ENCODE results near the gene RNU1-2.
"Not testable (repeated sequence)": the region's sequence is repeated elsewhere in the genome, so short reads cannot be mapped to it uniquely, and the experiment has no call there.

Gene RNU1-2

DNA sequence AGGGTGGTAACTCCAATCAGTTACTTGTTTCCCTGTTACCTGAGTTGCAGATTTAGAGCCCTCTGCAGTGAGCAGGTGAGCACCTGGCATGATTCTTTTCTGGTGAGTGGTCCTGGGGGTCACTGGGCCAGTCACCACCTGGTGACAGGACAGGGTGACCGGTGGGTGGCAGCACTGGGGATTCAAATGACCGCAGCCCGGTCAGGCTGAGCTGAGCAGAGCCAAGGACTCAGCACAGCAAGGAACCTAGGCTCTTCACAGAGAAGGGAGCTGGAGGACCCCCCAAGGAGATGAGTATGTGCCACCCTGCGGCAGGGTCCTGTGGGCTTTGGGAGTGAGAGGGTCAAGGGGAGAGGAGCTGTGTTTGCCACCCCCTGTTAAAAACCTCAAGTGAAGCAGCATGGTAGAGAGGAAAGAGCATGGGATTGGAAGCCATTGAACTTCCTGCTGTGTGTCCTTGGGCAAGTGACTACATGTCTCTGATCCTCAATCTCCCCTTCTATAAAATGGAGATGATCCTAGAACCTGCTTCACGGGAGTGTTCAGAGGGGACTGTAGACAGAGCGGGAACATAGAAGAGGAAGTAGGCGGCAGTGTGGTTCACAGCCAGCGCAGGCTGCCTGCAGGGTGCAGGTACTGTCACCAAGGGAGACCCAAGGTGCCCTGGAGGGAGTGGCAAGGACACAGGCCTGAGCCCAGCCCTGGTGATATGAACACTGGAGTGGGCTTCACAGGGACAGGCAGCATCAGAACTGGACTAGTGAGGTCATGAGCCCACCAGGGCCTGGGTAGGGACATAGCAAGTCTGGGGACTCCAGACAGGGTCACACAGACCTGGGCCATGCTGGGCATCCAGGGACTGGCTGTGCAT lies 16.3 kb downstream of the RNU1-2 start:
- DNase-seq = not testable (repeated sequence)

DNA sequence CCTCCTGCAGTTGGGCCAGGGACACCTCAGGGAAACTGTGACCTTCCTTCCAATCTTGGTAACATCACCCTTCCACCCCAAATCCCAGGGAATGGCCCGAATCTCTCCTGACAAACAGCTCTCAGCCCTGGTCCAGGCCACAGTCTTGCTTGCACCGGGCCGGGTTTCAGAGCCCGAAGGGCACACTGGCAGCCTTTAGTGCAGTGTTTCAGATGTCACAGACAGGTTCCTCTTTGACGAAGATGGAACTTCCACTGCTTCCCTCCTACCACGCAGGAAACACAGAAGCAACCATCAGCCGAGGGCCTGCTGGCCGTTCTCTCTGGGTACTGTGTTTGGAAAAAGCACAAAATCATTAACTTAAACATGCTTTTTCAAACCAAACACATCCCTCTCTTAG lies 17.0 kb downstream of the RNU1-2 start:
- DNase-seq = not testable (repeated sequence)

DNA sequence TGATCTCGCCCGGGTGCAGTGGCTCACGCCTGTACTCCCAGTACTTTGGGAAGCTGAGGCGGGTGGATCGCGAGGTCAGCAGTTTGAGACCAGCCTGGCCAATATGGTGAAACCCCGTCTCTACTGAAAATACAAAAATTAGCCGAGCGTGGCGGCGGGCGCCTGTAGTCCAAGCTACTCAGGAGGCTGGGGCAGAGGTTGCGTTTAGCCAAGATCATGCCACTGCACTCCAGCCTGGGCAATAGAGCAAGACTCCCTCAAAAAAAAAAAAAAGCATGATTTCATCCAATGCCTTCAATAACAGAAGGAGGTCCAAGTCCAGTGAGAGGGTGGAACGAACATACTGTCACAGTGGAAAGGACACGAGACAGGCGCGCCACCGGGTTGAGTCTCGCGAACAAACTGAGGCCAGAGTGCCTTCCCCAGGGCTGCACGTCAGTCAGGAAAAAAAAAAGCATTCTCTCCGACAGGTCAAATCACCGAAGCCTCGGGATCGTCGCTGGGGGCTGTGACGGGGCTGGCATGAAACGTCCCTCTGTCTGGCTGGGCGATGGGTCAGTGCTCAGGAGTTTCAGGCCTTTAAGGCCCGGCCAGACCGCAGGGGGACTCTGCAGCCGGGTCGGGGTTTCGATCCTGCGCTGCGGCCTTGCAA lies 17.5 kb downstream of the RNU1-2 start:
- DNase-seq = no peak

DNA sequence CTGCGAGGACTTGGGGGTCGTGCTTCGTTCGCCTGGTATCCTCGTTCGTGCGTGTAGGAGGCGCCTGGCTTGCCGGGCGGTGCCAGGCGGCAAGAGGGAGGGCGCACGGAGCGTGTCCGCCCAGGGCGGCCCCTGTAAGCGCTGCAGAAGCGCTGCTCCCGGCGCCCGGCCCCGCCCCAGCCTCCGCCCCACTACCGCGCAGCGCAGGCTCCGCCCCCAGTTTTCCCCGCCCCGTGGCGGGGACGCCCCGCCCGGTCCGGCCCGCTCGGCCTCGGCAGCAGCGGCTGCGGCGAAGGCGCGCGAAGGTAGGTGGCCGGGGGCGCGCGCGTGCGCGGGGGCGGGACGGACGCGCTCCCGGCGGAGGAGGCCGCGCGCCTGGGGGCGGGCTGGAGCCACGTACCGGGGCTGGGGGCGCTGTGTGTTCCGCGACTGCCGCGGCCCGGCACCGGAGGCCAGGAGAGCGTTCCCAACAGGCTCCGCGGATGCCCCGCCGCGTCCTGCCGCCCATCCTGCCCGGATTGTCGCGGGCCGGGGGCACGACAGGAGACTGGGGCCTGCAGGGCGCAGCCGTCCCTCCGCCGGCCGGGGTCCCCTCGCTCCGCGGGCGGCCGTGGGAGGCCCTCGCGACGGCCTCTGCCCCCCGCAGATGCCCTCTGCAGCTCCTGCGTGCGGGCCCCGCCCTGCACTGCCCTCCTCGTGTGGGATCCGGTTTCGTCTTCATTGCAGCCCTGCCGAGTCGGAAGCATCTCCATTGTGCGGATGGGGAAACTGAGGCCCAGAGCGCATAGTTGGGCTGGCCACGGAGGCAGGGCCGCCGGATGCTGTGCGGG lies 18.3 kb downstream of the RNU1-2 start:
- DNase-seq = peak; percentile 62 to 86

DNA sequence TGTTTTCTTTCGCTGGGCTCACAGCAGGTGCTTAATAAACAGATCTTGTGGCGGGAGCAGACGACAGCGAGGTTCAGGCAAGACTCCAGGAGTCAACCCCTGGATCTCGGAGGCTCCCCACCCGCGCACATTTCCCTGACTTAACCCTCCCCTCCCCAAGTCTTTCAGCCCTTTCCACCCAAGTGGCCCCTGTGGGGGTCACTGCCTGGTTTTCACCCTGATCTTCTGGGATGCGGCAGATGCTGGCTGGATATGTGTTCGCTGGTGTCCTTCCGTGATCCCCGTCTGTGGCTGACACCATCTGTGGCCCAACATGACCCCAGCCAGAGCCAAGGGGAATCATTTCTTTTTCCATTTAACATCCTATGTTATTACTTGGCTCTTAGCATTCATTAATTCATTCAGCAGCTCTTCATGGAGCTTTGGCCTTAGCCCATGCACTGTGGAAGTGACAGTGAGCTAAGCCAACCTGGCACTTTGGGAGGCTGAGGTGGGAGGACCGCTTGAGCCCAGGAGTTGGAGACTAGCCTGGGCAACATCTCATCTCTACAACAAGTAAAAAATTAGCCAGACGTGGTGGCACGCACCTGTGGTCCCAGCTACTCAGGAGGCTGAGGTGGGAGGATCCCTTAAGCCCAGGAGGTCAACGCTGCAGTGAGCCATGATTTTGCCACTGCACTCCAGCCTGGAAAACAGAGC lies 19.3 kb downstream of the RNU1-2 start:
- DNase-seq = peak in 1 of 2 experiments; percentile 17

DNA sequence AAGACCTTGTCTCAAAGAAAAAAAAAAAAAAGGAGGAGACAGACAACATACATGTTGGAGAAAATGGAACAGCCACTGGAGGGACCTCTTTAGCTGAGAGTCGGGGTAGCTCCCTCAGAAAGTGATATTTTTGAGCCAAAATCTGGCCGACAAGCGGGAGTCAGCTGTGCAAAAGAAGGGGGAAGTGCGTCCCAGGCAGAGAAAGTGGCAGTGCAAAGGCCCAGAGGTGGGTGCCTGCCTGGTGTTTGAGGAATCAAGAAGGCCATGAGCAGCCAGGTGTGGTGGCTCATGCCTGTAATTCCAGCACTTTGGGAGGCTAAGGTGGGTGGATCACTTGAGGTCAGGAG lies 19.8 kb downstream of the RNU1-2 start:
- no peak for DNase-seq

DNA sequence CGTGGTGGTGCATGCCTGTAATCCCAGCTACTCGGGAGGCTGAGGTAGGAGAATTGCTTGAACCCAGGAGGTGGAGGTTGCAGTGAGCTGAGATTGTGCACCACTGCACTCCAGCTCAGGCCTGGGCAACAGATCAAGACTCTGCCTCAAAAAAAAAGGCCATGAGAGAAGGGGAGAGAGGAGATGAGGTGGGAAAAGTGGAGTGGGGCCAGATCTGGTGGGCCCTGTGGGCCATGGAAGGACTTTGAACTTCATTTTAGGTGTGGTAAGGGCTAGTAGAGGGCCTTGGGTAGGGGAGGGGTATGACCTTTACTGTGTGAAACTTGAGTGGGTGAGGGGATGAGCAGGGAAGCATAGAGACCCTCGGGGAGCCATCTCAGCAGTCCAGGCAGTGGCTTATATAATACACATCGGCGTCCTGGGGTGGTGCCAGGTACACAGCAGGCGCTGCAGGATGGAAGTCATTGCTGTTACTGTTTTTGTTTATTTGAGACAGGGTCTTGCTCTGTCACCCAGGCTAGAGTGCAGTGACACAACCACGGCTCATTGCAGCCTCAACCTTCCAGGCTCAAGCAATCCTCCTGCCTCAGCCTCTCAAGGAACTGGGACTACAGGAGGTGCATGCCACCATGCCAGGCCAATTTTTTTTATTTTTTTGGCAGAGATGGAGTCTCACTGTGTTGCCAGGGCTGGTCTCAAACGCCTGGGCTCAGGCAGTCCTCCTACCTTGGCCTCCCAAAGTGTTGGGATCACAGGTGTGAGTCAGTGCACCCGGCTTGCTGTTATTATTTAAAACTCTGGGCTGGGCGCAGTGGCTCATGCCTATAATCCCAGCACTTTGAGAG lies 20.5 kb downstream of the RNU1-2 start:
- not testable (repeated sequence) for DNase-seq

DNA sequence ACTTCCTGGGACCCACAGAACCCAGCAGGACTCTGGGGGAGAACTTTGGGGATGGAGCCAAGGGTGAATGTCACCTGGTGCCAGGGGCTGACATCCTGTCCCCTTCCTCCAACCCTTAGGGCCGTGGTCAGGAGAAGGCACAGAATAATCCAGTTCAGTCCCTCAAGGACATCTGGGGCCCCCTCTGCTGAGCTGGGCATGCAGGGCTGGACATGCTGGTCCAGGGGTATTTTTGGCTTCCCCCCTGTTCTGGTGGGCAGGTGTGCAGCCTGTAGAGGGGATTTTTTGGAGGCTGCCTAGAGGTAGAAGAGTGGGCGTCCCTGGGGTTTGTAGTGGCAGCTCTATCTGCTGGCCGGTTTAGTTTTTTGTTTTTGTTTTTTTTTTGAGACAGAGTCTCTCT lies 22.6 kb downstream of the RNU1-2 start:
- no peak for DNase-seq

DNA sequence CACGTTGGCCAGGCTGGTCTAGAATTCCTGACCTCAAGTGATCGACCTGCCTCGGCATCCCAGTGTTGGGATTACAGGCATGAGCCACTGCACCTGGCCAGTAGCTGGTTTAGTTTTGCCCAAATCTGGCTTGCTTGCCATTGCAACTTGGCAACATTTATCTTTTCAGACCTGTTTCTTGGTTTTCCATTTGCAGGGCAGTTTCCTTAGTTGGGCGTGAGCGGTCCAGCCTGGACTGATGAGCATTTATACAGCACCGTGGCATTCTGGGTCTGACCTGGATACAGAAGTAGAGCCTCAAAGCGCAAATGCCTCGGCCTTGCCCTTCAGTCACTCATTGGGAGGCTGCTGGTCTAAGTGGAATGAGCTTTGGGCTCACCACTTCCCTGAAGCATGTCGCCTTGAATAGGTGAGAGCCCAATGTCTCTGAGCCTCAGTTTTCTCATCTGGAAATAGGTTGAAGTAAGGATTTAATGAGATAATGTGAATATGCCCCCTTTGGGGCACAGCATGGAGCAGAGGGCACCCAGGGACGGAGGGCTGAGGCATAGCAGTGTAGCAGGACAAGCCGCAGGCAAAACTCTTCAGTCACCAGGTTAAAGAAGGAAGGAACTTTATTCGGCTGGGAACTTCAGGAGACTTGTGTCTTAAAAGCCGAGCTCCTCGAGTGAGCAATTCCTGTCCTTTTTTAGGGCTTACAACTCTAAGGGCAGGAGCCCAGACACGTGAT lies 23.3 kb downstream of the RNU1-2 start:
- DNase-seq = not testable (repeated sequence)

DNA sequence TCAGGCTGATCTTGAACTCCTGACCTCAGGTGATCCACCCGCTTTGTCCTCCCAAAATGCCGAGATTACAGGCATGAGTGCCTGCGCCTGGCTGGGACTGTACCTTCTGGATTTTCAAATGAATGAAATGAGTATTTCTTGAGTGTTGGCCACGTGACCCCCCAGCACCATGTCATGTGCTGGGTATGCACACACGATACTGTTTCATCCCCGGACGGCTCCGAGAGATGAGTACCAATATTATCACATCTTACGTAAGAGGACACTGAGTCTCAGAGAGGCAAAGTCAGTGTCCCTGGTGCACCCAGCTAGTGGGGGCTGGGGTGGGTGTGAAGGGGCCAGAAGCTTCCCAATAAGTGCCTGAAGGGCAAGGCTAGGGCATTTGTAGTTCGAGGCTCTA lies 25.2 kb downstream of the RNU1-2 start:
- no peak for DNase-seq

DNA sequence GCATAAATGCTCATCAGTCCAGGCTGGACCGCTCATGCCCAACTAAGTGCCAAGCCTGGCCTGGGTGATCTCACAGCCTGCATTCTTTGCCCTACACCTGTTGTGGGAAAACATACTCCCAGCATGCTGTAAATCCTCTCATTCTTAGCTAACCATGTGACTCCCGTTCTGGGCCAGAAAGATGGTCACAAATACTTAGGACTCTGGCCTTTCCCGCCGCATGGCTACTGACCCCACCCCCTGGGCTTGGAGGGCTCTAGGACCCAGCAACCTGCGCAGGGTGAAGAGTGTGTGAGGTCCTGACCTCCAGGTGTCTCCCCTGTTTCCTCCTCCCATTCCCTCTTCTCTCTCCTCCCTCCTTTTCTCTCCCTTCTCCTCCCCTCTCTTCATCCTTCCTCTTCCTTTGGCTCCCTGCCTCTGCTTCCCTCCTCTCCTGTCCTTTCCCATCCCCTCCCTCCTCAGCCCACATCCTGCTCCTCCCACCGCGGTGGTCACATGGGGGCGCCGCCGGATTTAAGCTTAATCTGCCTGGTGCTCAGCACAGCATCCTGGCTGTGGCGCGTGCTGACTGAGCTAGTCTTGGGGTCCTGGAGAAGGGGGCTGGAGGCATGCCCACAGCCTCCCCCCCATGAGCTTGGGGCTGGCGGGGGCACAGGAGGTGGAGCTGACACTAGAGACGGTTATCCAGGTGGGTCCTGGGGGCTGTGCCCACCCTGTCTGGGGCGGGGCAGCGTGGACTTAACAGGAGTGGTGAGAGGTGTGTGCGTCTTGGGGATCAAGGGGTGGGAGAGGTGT lies 25.8 kb downstream of the RNU1-2 start, which contains the start of gene CROCC:
Gene CROCC (plus strand): TSS at position 541 of the 795 bp plus-strand sequence. CDS start 88 bp downstream, at position 629.
- DNase-seq = peak; percentile 25 to 52

DNA sequence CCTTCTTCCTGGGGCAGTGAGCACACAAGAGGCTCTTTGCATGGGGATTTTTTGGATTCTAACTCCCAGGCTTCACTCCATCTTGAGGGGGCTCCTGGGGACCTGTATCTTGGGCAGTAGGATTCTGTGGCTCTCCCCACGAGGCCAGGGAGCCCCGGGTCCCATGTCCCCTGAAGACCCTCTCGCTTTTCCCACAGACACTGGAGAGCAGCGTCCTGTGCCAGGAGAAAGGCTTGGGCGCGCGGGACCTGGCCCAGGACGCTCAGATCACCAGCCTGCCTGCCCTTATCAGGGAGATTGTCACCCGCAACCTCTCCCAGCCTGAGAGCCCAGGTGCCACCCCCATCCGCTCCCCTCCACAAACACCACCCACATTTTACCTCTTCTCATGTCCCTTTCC lies 26.7 kb downstream of the RNU1-2 start:
- DNase-seq = no peak

DNA sequence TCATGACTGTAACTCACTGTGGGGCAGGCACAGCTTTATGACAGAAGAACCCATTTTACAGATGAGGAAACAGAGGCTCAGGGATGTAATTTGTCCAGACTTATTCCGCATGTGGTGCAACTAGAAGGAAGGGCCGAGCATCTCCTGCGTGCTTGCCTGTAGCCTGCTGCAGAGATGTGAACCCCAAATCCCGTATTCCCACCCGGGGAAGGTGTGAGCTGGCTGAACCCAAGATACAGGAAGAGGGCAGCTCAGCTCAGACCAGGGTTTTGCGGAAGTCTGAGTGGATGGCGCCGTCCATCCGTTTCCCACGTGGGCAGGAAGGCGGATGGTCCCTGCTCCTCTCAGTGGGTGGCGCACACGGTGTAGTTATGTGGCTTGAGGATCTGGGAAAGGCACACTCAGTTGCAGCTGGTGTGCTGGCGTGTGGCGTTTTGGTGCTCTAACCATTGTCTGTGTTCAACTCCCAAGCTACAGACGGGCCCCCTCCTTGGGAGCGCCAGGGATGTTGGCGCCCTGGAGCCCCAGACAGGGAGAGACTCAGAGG lies 27.2 kb downstream of the RNU1-2 start:
- no peak for DNase-seq

DNA sequence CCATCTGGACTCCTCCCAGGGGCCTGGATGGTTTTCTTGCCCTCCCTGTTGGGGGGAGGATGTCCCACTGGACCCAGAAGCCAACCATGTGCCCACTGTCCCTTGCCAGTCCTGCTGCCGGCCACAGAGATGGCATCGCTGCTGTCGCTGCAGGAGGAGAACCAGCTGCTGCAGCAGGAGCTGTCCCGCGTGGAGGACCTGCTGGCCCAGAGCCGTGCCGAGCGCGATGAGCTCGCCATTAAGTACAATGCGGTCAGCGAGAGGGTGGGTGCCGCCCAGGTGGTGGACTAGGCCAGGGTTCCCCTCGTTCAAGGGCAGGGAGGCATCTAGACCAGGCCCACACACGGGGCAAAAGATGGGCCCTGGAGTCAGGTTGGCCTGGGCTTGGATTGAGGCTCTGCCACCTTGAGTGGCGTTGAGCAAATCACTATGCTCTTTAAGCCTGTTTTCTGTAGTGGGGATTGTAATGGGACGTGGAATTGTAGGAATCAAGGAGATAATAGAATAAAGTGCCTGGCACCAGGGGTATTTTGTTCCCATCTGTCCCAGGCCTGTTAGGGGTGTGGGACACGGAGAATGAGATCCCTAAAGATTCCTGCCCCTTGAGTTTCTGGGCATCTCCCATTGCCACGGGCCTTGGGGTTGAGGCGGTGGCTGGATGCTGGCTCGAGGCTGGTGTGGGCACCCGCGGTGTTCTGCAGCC lies 28.6 kb downstream of the RNU1-2 start:
- no peak for DNase-seq

DNA sequence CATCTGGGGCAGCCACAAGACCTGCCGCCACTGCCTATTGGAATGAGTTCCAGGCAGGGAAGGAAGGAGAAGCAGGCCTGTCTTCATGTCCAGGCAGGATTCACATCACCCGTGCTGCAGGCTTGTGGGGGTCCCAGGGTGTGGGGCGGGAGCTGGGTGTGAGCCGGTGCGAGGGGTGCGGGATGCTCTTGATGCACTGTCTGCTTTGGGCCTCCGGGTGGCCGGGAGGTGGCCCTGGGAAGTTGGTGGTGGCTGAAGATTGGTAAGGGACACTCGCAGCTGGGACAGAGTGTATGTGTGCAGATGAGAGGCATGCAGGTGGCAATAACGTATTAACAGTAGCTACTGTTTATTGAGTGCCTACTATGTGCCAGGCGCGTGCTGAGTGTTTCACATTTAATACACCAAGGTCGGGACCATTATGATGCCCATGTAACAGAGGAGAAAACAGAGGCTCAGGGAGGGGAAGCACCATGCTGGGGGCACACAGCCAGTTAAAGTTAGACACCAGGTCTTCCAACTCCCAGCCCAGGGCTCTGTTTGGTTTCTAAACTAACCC lies 29.2 kb downstream of the RNU1-2 start:
- no peak for DNase-seq

DNA sequence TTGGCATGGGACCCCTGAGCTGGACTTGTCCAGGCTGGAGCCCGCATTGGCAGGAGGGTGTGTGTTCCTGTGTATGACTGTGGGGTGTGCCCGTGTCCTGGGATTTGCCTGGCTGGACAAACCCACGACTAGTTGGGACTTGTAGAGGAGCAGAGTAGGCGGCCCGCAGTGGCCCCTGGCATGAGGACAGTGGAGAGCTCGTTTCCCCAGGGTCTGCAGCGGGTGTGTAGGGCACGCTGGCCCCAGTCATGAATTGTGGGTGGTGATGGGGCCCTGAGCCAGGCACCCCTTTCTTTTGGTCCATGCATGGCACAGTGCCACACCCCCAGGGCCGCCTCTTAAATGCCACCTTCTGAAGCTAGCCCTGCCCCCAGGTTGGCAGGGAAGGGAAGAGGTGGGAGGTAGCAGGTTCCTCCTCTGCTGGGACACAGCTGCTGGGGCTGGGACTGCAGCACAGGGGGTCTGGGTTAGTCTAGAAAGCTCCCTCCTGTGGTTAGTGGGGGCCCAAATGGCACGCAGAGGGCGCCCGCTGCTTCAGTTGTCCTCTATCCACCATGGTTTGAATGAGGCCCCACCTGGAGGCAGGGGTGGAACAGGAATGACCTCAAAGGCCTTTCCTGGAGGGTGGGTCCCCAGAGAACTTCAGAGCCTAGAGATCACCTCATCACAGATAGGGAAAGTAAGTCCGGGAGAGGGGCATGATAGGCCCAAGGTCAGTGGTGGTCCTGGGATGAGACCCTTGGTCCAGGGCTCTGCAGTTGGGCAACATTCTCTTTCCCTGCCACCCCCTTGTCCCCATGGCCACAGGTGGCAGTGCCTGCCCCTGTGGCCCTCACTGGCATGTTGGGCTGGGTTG lies 30.1 kb downstream of the RNU1-2 start:
- no peak for DNase-seq

DNA sequence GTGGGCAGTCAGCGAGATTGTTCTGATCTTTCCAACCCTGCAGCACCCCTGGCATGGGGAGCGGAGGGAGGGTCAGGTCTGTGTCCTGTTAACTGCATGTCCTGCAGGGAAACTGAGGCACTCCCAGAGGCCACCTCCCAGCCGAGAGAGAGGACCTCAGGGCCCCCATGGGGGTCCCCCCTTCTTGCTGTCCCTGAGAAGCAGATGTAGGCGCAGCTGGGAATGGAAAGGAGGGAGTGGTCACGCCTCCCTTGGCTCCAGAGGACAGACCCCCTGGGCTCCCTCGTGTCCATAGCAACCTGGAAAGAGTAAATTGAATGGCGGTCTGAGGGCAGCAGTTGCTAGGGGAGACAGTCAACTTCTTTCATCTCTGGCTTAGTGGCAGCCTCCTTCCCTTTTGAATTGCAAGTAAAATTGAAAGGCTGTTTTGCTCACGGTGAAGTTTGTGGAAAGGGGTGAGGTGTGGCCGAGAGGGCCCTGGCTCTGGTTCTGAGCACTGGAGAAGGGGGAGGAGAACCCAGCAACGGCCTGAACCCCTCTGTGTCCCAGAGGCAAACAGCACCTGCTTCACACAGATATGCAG lies 30.8 kb downstream of the RNU1-2 start:
- no peak for DNase-seq
